ENCODE results near the gene MYO10.

The MYO10 gene

GRCh38 chr5:16934123-16934522 lies 2.0 kb downstream of the MYO10 start (continued):
- TF ChIP-seq, protein P1, sequence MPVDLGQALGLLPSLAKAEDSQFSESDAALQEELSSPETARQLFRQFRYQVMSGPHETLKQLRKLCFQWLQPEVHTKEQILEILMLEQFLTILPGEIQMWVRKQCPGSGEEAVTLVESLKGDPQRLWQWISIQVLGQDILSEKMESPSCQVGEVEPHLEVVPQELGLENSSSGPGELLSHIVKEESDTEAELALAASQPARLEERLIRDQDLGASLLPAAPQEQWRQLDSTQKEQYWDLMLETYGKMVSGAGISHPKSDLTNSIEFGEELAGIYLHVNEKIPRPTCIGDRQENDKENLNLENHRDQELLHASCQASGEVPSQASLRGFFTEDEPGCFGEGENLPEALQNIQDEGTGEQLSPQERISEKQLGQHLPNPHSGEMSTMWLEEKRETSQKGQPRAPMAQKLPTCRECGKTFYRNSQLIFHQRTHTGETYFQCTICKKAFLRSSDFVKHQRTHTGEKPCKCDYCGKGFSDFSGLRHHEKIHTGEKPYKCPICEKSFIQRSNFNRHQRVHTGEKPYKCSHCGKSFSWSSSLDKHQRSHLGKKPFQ (tag by site-specific recombination; IDR thresholded peaks at IDR 0.05): peak; percentile 56
- TF ChIP-seq ZNF394 (tag by site-specific recombination; IDR thresholded peaks at IDR 0.05; ENCODE audit: borderline replicate concordance) (no peak), ZNF624 (tag by site-specific recombination; IDR thresholded peaks at IDR 0.05) (no peak), ZEB2 (tag by site-specific recombination; IDR thresholded peaks at IDR 0.05) (peak; percentile 61), ZNF266 (tag by site-specific recombination; IDR thresholded peaks at IDR 0.05; ENCODE audit: low read depth) (no peak), KLF9 (tag by site-specific recombination; IDR thresholded peaks at IDR 0.05; ENCODE audit: low read depth) (no peak), ZNF423 (tag by site-specific recombination; IDR thresholded peaks at IDR 0.05) (peak; percentile 27; the same call in 1 of the 2 replicates), GLIS2 (tag by site-specific recombination; IDR thresholded peaks at IDR 0.05) (peak; percentile 91), ZNF112 (tag by site-specific recombination; IDR thresholded peaks at IDR 0.05) (no peak), ZBTB8A (tag by site-specific recombination; IDR thresholded peaks at IDR 0.05) (peak; percentile 42), ZNF292 (tag by site-specific recombination; IDR thresholded peaks at IDR 0.05; ENCODE audit: borderline replicate concordance, low read depth) (no peak), SCRT2 (tag by site-specific recombination; IDR thresholded peaks at IDR 0.05) (peak; percentile 35), ZNF677 (tag by site-specific recombination; IDR thresholded peaks at IDR 0.05) (no peak), ZNF335 (tag by site-specific recombination; conservative IDR thresholded peaks at IDR 0.05) (peak; percentile 81), ZBTB10 (tag by site-specific recombination; IDR thresholded peaks at IDR 0.05) (peak; percentile 91), GLIS1 (tag by site-specific recombination; IDR thresholded peaks at IDR 0.05) (peak; percentile 58; the same call in 1 of the 2 replicates), ZNF140 (tag by site-specific recombination; IDR thresholded peaks at IDR 0.05) (no peak), KLF17 (tag by site-specific recombination; IDR thresholded peaks at IDR 0.05) (no peak), ZNF121 (tag by site-specific recombination; IDR thresholded peaks at IDR 0.05) (0 out of 2 replicates have a peak, but pooled peaks have one; percentile 11), KLF10 (tag by site-specific recombination; IDR thresholded peaks at IDR 0.05) (peak; percentile 55; the same call in 1 of the 2 replicates), ZFP37 (tag by site-specific recombination; IDR thresholded peaks at IDR 0.05) (peak; percentile 8; the same call in 1 of the 2 replicates), ZNF114 (tag by site-specific recombination; IDR thresholded peaks at IDR 0.05) (no peak), ZNF514 (tag by site-specific recombination; IDR thresholded peaks at IDR 0.05) (no peak), OSR2 (tag by site-specific recombination; IDR thresholded peaks at IDR 0.05) (no peak), ELK4 (IDR thresholded peaks at IDR 0.05; ENCODE audit: borderline replicate concordance, low read depth, low read length) (no peak)
- TF ChIP-seq, protein P2, sequence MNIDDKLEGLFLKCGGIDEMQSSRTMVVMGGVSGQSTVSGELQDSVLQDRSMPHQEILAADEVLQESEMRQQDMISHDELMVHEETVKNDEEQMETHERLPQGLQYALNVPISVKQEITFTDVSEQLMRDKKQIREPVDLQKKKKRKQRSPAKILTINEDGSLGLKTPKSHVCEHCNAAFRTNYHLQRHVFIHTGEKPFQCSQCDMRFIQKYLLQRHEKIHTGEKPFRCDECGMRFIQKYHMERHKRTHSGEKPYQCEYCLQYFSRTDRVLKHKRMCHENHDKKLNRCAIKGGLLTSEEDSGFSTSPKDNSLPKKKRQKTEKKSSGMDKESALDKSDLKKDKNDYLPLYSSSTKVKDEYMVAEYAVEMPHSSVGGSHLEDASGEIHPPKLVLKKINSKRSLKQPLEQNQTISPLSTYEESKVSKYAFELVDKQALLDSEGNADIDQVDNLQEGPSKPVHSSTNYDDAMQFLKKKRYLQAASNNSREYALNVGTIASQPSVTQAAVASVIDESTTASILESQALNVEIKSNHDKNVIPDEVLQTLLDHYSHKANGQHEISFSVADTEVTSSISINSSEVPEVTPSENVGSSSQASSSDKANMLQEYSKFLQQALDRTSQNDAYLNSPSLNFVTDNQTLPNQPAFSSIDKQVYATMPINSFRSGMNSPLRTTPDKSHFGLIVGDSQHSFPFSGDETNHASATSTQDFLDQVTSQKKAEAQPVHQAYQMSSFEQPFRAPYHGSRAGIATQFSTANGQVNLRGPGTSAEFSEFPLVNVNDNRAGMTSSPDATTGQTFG (tag by site-specific recombination; IDR thresholded peaks at IDR 0.05; ENCODE audit: borderline replicate concordance): no peak
- TF ChIP-seq, protein P3, sequence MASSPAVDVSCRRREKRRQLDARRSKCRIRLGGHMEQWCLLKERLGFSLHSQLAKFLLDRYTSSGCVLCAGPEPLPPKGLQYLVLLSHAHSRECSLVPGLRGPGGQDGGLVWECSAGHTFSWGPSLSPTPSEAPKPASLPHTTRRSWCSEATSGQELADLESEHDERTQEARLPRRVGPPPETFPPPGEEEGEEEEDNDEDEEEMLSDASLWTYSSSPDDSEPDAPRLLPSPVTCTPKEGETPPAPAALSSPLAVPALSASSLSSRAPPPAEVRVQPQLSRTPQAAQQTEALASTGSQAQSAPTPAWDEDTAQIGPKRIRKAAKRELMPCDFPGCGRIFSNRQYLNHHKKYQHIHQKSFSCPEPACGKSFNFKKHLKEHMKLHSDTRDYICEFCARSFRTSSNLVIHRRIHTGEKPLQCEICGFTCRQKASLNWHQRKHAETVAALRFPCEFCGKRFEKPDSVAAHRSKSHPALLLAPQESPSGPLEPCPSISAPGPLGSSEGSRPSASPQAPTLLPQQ (tag by site-specific recombination; IDR thresholded peaks at IDR 0.05): 0 out of 2 replicates have a peak, but pooled peaks have one; percentile 25
- TF ChIP-seq, protein P4, sequence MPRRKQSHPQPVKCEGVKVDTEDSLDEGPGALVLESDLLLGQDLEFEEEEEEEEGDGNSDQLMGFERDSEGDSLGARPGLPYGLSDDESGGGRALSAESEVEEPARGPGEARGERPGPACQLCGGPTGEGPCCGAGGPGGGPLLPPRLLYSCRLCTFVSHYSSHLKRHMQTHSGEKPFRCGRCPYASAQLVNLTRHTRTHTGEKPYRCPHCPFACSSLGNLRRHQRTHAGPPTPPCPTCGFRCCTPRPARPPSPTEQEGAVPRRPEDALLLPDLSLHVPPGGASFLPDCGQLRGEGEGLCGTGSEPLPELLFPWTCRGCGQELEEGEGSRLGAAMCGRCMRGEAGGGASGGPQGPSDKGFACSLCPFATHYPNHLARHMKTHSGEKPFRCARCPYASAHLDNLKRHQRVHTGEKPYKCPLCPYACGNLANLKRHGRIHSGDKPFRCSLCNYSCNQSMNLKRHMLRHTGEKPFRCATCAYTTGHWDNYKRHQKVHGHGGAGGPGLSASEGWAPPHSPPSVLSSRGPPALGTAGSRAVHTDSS (tag by site-specific recombination; IDR thresholded peaks at IDR 0.05): peak; percentile 9; the same call in 1 of the 2 replicates
